GM19372 (cell line): ENCODE results near the gene MGMT.

Source experiments
- ATAC-seq: cut with Tn5 transposase; IDR thresholded peaks from one replicate; pipeline ENCODE4 v1.9.1; 2021; ENCODE audit warnings: mild to moderate bottlenecking, low read depth, moderate library complexity; ENCODE audit not compliant: unreplicated experiment

Gene MGMT

DNA sequence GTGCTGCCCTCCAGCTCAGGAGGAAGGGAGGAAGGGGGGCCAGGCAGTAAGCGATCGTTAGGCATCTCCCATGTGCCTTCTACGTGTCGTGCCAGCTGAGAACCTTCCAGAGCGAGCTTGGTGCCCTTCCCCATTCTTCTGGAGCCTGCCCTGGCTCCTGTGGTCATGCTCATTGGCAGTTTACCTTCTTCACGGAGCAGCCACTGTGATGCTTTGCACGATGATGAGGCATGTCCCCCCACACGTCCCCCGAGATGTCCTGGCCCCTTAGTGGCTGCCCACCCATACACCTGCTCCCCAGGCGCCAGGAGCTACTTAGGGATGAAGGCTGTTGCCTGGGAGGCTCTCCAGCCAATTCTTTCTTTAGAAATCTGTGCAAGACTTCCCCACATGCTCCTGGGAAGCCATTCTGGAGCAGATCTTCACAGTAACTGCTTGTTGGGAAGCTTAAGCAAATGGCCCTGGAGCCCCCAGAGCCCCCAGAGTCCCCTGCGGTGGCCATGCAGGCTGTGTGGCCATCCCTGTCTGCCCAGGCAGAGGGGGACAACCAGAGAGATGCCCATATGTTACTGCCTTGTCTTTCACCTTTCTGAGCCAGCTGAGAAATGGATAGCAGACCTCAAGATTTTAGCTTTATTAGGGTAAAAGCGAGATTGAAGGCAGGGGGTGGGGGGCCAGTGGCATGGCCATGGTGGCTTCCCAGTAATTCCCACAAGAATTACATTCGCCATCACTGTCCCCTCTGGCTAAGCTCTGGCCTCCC, 298.0 kb downstream of the MGMT start:
- ATAC-seq, result no peak

DNA sequence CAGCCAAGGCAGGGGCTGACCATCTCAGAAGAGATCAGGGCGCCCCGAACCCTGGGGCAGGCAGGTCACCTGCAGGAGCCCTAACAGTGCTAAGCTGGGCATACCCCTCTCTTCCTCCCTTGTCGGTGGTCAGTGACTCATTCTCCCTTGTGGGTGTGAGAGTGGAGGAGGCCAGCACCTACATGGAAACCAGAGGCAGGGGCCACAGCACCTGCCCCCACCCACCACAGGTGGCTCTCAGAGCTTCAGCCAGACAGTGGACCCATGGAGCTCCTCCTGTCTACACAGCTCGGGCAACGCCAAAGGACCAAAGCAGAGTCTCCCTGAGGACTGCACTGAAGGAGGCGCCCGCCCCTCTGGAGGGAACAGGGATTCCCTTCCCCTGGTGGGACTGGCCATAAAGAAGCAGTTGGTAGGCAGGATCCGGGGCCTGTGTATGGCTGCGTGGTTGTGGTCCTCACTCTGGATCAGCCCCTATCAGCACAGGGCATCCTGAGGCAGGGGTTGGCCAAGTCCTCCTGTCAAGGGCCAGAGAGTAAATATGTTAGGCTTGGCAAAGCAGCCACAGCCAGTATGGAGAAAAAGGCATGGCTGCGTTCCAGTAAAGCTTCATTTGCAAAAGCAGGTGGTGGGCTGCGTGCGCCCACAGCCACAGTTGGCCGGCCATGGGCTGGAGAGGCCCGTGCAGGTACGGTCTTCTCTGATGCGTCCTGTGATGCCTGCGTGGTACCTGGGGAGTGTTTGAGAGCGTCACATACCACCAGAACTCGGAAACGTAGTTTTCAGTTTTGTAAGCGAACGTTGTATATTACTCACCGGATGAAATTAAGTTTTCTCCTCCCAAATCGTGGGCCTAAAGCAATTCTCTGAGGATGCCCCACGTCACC, 298.9 kb downstream of the MGMT start:
- ATAC-seq, result no peak

DNA sequence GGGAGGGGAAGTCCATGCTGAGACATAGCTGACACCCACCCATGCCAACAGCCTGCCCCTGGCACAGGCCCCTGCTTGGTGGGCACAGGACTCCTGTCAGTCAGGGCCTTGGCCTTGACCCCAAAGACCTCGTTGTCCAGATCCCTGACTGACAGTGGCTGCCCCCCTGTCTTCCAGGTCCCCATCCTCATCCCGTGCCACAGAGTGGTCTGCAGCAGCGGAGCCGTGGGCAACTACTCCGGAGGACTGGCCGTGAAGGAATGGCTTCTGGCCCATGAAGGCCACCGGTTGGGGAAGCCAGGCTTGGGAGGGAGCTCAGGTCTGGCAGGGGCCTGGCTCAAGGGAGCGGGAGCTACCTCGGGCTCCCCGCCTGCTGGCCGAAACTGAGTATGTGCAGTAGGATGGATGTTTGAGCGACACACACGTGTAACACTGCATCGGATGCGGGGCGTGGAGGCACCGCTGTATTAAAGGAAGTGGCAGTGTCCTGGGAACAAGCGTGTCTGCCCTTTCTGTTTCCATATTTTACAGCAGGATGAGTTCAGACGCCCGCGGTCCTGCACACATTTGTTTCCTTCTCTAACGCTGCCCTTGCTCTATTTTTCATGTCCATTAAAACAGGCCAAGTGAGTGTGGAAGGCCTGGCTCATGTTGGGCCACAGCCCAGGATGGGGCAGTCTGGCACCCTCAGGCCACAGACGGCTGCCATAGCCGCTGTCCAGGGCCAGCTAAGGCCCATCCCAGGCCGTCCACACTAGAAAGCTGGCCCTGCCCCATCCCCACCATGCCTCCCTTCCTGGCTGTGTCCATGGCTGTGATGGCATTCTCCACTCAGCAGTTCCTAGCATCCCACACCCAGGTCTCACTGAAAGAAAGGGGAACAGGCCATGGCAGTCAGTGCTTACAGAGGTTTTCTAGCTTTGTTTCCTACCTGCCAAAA, 299.8 kb downstream of the MGMT start:
- no peak for ATAC-seq

DNA sequence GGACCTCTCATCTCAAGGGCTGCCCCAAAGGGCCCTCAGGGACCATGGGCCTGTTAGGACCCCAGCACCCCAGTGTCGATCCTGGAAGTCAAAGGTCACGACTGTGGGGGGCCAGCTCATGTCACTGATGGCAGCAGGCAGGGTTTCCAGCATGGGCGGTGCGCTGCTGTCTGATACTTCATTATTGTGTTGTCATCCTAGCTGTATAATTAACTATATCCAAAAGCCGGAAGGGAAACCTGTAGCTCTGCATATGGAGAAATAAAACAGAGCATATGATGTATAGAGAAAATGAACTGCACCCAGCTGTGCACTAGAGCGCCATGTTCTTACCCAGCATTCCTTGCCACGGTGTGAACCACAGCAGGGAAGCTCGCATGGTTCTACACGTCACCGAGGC, 300.7 kb downstream of the MGMT start:
- ATAC-seq, result no peak

DNA sequence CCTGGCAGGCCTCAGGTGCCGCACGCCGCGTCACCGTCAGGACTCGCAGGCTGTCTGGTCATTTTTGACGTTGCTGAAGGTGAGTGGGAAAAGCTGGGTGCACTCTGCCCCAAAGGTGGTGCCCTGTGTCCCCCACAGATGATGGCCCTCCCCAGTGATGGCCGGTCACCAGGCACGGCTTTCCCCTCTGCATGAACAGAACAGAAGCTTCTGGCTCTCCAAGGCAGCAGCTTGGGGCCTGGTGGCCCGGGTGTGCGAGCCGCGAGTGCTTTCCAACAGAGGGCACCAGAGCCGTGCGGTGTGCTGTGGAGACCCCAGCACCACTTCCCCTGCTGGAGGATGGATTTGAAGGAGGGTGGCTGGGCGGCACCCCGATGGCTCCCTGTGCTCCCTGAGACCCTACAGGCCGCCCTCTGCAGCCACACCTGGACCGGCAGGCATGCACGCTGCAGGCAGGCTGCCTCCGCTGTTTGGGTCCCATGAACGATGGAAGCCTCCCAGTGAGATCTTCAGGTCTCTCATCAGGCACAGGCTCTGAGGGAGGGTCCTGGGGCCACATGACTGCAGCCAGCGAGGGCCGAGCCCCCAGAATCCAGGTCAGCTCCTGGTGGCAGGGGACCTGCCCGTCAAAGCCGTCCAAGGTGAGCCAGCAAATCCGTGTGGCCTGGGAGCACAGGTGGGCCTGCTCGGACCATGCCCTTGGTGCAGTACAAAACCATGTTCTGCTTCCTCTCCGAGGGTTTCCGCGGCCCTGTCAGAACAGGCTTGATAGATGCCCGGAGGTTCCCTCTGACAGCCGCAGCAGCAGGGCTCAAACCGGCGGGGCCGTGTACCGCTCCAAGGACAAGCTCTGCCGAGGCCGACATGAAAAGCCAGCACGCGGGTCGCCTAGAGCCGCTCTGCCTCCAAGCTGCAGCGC, 301.7 kb downstream of the MGMT start:
- no peak for ATAC-seq

DNA sequence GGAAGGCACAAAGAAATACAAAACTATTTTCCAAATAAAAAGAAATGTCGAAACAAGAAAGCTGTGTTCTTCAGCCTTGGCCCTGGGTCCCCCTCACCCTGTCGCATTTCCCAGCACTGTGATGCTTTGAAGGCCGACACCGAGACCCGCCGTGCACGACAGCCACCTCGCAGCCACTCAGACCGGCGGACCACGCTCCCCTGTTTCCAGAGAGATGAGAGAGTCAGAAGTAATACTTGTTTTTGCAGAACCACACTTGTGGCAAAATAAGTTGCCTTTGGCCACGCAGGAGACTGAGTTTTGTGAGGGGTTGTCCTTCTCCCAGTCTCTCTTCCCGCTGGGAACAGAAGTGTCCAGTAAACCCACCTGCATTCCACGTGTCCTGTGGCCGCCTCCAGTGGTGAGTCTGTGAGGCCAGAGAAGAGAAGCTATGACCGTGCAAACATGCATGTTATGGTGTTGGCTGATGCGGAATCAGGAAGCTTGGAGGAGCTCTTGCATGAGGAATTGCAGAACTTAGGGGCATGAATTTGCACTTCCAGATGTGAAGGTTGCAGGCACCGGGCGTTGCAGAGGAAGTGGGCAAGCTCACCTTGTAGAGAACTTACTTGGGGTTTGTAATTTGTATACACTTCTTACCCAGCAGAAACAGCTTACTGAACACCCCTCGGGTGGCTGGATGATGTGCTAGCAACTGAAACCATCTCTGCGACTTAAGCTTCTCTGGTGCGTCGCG, 302.5 kb downstream of the MGMT start:
- ATAC-seq, result no peak

DNA sequence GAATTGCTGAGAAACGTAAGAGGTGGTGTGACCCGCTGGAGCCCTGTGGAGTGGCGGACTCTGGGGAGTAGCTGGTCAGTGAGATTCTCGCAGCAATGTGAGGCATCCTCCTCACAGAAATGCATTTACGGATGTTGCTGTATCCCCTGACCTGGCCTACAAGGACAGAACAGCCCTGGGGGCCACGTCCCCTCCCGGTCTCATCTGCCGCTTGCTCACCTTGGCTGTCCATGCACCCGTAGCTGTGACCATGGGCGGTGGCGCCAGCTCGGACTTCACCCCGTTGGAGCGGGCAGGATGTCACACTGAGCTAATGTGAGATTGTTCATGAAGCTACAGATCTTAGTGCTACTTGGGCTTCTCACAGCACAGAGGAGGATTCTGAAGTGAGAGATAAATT, 303.2 kb downstream of the MGMT start:
- no peak for ATAC-seq

DNA sequence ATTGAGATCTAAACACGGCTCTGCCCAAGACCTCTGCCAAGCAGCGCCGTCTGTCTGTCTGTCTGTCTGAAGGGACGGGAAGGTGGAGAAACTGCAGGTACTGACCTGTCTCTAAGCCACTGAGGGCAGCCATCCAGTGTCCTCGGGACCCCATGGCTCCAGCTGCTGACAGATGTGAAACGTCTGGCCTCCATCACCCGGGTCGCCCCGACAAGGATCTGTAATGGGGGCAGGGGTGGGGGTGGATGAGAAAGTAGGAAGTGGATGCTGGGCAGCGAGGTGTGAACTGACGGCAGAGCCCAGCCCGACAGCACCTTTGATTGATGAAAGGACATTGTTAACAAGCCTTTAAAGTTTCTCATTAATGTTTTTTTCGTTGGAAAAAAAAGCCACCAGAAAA, 304.0 kb downstream of the MGMT start:
- ATAC-seq, result no peak

DNA sequence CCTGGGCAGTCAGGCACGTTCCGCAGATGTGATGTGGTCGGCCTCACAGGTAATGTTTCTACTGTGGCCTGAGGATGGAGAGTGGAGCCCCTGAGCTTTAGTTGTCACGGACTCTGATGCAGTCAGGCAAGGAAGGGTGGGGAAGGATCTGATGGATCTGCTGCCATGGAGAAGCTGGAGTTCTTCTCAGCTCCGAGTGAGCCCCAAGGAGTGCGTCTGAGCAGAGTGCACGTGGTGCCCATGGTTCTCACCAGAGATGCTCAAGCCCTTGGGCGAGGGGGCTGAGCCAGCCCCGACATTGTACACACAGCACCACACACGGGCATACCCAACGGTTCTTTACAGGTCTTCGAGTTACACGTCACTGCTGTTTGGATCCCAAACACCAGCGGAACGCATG, 304.5 kb downstream of the MGMT start:
- no peak for ATAC-seq

DNA sequence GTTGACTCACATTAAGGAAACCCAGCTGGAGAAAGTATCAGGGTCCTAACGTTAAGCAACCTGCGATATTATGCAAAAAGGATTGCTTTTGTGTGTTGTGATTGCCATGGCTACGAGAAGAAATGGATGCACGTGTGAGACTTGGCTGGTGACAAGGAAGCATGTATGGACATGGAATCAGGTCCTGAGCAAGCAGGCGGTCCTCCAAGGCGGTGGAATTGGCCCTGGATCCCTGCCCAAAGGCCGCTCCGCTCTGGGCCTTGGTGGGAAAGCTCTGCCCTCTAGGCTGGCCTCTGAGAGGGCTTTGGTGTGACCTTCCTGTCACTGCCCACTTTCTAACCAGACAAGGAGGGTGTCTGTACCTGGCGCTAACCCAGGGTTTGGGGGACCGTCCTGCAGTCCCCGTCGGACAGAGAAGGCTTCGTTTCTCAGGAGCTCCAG, 305.0 kb downstream of the MGMT start:
- ATAC-seq, result no peak

DNA sequence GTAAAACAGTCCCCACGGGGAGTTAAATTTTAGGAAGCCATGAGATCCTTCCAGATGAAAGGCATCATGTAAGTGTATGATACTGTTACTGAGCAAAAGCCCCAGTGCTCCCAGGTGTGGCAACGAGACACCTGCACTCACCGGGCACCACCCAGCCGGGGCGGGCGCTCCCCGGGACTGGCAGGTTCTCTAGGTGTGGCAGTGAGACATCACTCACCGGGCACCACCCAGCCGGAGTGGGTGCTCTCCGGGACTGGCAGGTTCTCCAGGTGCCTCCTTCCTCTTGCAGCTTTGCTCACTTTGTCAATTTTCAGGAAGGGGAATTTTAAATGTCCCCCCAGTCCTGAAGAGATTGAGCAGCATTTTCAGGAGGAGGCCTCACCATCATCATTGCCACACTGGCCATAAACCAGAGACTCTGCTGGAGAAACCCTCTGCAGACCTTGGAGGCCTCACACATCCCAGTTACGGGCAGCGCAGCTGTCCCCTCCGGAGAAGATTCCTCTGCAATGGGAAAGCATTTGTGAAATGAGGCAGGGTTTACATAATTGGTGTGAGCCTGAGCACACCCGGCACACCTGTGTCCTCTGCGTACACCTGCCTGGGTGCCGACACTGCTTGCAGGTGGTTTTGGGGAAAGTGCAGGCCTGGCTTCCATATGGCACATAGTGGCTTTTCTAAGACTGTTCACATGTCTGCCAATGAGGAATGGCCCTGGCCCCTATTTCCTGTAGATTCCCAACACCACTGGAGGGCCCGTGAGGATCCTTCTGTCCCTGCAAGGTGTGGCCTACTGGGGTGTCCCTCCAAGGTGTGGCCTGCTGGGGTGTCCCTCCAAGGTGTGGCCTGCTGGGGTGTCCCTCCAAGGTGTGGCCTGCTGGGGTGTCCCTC, 305.7 kb downstream of the MGMT start:
- ATAC-seq, result no peak

DNA sequence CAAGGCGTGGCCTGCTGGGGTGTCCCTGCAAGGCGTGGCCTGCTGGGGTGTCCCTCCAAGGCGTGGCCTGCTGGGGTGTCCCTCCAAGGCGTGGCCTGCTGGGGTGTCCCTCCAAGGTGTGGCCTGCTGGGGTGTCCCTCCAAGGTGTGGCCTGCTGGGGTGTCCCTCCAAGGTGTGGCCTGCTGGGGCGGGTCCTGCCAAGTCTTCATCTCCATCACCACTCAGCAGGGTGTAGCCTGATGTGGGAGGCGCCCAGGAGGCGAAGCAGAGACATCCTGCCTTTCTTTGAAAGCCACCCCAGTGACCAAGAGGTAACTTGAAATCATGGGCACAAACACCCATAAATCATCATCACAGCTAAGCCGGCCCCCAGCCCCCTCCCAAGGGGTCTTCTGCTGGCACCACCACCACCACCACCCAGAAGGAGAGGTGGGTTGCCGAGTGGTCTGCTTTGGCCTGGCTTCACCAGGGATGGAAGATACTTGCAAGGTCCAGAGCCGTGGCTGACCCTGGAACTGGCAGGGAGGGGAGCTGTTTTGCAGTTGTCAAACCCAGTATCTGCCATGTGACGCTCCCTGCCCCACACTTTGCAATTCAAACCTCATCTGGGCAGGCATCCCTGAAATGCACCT, 306.4 kb downstream of the MGMT start:
- no peak for ATAC-seq

DNA sequence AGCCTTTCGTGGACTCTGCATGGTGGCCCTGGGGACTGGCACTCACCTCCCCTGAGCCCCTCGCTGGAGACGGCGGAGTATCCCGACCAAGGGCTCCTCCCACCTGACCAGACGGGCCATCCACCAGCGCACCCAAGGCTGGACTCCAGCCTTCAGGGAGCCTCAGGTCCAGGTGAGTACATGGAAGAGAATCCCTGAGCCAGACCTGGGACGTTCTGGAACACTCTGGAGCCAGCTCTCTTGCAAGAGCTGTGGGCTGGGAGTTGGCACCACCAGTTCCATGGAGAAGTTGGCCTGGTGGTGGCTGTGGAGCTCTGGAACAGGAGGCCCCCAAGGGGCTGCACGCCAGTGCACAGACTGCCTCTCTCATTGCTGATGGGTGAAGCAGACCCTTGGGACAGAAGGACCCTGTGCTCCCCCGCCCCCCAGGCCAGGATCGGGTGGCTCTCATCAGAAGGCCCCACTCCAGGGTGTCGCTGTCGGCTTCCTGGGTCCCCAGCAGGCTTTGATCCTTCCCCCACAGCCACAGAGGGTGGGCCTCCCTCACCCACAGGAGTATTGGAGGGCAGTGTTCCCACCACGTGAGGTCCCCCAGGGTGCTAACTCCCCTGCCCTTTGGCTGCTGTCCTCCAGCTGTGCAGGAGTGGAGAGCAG, 307.2 kb downstream of the MGMT start:
- no peak for ATAC-seq

DNA sequence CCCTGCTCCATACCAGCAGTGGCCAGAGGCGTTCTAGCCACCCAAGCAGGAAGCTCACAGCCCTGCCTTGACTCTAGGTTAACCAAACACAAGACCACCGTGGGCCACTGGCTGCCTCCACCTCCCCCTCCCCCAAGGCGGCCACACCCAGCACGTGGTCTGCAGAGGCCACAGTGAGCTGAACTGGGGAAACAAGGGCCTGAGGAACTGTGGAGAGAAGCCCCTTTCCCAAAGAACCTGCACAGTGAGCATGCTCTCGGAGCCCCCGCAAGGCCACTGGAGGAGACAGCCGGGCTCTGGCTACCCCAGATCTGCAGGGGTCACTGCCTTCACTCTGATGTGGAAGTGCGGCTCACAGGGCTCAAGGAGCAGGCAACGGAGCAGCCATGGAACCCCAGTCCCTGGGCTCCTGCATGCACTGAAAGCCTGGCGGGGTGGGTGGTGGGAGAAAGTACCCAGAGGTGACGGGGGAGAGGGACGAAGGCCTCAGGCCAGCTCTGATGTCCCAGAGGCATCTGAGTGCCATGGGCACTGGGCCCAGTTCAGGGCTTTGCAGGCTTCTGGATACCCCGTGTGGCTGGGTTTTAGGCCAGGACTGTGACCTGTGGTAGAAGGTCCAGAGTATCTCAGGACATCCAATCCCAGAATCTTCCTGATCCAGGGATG, 307.8 kb downstream of the MGMT start:
- ATAC-seq, result no peak

DNA sequence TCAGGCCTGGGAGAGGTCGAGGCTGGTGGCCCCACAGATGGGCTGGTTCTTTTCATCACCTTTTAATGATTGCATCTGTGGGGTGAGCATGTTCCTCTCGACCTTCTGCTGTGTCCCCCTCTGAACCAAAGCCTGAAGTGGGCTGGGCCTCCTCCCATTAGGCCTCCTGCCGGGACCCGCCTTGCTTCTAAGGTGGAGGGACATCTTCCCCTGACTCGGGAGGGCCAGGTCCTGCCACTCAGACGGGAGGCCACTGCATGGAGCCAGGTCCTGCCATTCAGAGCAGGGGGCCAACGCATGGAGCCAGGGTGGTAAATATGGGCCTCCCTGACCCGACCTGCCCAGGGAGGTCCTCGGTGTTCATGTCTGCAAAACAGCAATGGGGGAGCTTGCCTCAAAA, 308.6 kb downstream of the MGMT start:
- no peak for ATAC-seq

DNA sequence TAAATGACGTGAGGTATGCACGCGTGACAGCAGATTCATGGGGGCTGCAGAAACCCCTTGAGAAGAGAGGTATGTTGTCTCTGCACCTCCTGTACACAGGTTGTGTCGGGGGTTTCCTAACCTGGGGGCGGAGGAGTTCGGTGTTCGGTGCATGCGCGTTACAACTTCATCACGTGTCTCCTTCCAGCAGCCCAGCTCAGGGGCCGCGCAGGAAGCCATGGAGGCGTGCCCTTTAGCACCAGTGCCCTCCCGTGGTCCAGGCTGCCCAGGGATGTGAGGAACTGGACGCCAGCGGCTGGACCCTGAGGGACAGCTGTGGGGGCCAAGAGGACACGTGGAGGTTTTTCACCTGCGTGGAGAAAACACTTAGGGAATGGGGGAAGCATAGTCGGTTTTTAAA, 310.6 kb downstream of the MGMT start:
- ATAC-seq, result no peak

DNA sequence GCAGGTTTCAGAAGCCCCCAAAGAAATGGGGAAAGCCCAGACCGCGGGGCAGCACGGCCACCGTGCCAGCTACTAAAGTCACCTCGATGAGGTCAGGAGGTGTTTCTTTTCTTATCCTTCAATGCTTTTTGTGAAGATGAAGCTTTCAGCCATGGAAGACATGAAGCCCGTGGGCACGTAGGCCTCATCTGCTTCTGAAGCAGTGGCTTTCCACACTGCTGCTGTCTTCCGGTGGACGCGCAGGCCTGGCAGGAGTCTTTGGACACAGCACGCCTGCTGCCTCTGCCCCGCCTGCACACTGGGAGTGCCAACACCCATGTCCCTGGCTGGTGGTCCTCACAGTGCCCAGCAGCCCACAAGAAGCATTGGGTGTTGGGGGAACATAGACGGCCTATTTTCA, 311.5 kb downstream of the MGMT start:
- no peak for ATAC-seq
